Measurements from ENCODE around the gene CAPN14.

The CAPN14 gene

DNA sequence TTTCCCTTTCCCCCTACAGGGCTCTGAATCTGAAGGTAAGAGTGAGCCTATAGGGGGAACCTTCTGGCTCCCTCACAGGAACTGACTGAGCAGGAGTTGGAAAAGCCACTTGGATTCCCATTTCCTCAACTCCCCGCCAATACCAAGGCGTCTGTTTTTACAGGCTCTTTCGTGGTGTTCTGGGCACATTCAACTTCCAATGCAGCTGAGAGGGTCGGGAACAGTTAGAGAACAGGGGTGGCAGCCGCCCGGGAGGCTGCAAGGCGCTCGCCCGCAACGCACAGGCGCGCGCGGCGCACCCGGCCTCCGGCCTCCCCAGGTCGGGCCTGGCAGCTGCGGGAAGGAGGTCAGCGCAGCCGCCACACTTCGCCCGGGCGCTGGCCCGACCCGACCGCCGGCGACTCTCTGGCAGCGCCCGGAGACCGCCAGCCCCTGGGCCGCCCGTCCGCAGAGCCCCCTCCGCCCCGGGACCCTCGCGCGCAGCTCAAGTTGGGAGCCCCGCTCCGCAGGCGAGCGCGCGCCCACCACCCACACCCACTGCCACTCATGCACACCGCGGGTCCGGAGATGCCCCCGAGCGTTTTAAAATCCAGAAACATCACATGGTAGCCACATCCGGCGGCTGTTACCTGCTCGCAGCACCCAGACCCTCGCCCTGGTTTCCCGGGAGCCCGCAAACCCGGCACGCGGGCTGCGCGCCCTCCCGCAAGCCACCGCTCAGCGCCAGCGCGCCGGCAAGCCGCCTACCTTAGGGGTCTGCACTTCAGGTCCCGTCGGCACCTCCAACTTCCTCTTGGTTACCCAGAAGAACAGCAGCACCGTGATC is 79.9 kb downstream of the CAPN14 start:
- no peak for FAIRE-seq

DNA sequence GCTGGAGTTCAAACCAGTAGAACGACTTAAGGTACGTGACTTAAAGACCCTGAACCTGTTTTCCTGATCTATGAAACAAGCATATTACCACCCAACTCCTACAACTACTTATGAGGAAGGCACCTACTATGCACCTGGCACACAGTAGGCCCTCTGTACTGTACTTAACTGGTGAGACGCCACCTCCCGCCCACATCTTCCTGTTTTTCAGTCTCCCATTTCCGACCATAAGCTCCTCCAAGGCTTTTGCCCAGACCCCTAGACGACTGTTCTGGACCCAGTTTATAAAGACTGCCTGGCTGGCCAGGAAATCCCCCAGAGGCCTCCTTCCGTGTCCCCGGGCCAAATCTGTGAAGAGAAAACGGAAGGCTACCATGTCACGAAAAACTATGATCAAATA is 80.6 kb downstream of the CAPN14 start:
- no peak for FAIRE-seq

DNA sequence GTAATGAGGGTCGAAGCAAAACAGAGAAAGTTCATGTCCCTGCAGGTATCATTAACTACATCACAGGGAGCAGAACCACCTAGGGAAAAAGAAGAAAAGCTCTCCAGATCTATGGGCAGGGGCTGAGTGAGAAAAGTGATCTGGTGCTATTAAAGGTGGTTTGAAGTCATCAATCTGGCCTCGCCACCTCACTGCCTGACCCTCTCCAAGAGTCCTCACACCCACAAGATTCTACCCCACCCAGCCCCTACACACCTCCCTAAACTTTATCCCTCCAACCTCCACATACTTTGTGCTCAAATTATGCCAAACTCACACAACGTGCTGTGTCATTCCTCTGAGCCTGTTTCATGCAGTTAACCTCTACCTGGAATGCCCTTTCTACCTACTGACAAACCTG is 81.3 kb downstream of the CAPN14 start:
- no peak for FAIRE-seq

- FAIRE-seq: no peak
Observed at GRCh38 chr2:31134480-31134879, 82.8 kb downstream of the CAPN14 start.

GRCh38 chr2:31132786-31133185 is 84.5 kb downstream of the CAPN14 start:
- FAIRE-seq: no peak

GRCh38 chr2:31131871-31132270 is 85.4 kb downstream of the CAPN14 start:
- FAIRE-seq: no peak

DNA sequence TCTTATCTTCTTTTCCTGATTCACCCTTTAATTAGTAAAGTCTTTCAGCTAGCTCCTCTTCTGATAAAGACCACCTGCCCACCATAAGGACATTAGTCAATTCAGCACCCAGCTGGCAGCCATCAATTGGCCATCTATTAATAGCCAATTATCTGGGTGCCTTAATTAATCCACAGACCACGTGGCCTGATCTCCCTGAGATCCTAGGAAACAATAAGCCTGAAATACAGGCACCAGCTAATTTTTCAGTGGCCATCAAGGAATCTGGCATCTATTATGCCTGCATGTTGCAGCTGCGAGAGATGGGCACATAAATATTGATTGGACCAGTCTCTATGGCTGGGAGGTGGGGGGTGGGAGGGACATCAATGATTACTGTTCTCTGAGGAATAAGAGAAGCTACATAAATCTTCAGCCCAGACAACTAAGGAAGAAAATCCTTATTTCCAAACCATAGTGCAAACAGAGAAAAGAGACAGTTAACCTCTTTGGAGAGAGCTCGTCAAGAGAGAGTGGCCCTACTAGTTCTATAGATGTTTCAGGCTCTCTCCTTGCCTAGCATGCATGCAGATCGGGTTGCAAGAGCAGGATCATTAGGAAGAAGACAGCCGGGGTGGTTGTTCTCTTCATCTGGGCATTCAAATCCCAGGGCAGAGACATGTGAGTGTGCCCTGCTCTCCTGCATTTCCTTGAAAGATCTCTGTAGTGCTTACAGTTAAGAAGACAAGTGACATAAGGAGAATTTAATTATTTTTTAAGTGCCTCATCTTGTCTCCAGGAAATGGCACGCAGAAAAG is 87.7 kb downstream of the CAPN14 start:
- FAIRE-seq: no peak

DNA sequence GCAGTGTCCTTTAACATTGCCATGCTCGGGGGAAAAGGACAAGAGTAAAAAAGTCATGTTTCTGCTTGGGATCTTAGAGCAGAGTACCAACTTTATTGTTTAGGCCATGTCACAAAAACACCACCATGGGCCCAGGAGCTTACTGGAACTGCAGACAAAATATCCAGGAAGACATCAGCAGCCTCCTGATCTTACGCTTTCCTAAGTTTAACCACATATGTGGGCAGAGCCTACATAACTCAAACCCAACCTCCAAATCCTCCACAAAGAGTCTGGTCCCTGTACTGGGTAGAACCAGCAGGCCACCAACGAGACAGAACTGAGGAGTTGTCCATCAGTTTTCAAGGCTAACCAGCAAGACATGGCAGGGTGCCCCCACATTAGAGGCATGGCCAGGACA is 89.4 kb downstream of the CAPN14 start:
- no peak for FAIRE-seq

- FAIRE-seq: no peak
Observed at GRCh38 chr2:31125918-31126695, 91.2 kb downstream of the CAPN14 start.

- no peak for FAIRE-seq
Observed at GRCh38 chr2:31124904-31125303, 92.4 kb downstream of the CAPN14 start.
